ENCODE data around the gene ARHGAP31.

Gene ARHGAP31

GRCh38 chr3:119296727-119297122, 2.5 kb downstream of the ARHGAP31 start:
- TF ChIP-seq CTCF (IDR thresholded peaks at IDR 0.05; ENCODE audit: low read depth, low read length): no peak
- H3K27me3 ChIP-seq (ENCODE audit: insufficient read depth, low read depth, severe bottlenecking): no peaks in the 10 kb centered on the region
- no peaks in the 10 kb centered on the region for H3K36me3 ChIP-seq
- DNase-seq: no peak
- no peak overlapping the region for H3K4me3 ChIP-seq (ENCODE audit: low read depth, low read length)
- H3K9me3 ChIP-seq (ENCODE audit: severe bottlenecking): no peaks in the 10 kb centered on the region
- no peak overlapping the region for H3K27ac ChIP-seq

- DNase-seq: no peak
- no peak overlapping the region for H3K27ac ChIP-seq
- no peaks in the 10 kb centered on the region for H3K36me3 ChIP-seq
- no peak for TF ChIP-seq CTCF (IDR thresholded peaks at IDR 0.05; ENCODE audit: low read depth, low read length)
- H3K4me3 ChIP-seq (ENCODE audit: low read depth, low read length): no peak overlapping the region
- H3K27me3 ChIP-seq (ENCODE audit: insufficient read depth, low read depth, severe bottlenecking): no peaks in the 10 kb centered on the region
- H3K9me3 ChIP-seq (ENCODE audit: severe bottlenecking): no peaks in the 10 kb centered on the region
These were observed 3.0 kb downstream of the ARHGAP31 start for GRCh38 chr3:119297169-119297568.

- H3K27ac ChIP-seq: no peak overlapping the region
- no peak for DNase-seq
- no peaks in the 10 kb centered on the region for H3K27me3 ChIP-seq (ENCODE audit: insufficient read depth, low read depth, severe bottlenecking)
- H3K9me3 ChIP-seq (ENCODE audit: severe bottlenecking): no peaks in the 10 kb centered on the region
- H3K36me3 ChIP-seq: no peaks in the 10 kb centered on the region
- no peak overlapping the region for H3K4me3 ChIP-seq (ENCODE audit: low read depth, low read length)
- TF ChIP-seq CTCF (IDR thresholded peaks at IDR 0.05; ENCODE audit: low read depth, low read length): no peak
These were observed 4.4 kb downstream of the ARHGAP31 start for GRCh38 chr3:119298565-119298941.

GRCh38 chr3:119300991-119301391, 6.8 kb downstream of the ARHGAP31 start:
- TF ChIP-seq CTCF (IDR thresholded peaks at IDR 0.05; ENCODE audit: low read depth, low read length): no peak
- Histone ChIP-seq H3K27me3 (ENCODE audit: insufficient read depth, low read depth, severe bottlenecking) (no peaks in the 10 kb centered on the region), H3K36me3 (no peaks in the 10 kb centered on the region), H3K9me3 (ENCODE audit: severe bottlenecking) (no peaks in the 10 kb centered on the region), H3K4me3 (ENCODE audit: low read depth, low read length) (no peak overlapping the region), H3K27ac (no peak overlapping the region)
- DNase-seq: no peak

- H3K27me3 ChIP-seq (ENCODE audit: insufficient read depth, low read depth, severe bottlenecking): no peaks in the 10 kb centered on the region
- H3K36me3 ChIP-seq: no peaks in the 10 kb centered on the region
- no peak for DNase-seq
- H3K9me3 ChIP-seq (ENCODE audit: severe bottlenecking): no peaks in the 10 kb centered on the region
- TF ChIP-seq CTCF (IDR thresholded peaks at IDR 0.05; ENCODE audit: low read depth, low read length): no peak
- no peak overlapping the region for H3K27ac ChIP-seq
- H3K4me3 ChIP-seq (ENCODE audit: low read depth, low read length): no peak overlapping the region
These were observed 7.5 kb downstream of the ARHGAP31 start for GRCh38 chr3:119301662-119302061.

- H3K36me3 ChIP-seq: no peaks in the 10 kb centered on the region
- peaks cover 4% of the 10 kb centered on the region for H3K9me3 ChIP-seq (ENCODE audit: severe bottlenecking)
- no peak for DNase-seq
- H3K27me3 ChIP-seq (ENCODE audit: insufficient read depth, low read depth, severe bottlenecking): no peaks in the 10 kb centered on the region
- TF ChIP-seq CTCF (IDR thresholded peaks at IDR 0.05; ENCODE audit: low read depth, low read length): no peak
- no peak overlapping the region for H3K4me3 ChIP-seq (ENCODE audit: low read depth, low read length)
- no peak overlapping the region for H3K27ac ChIP-seq
These were observed 8.7 kb downstream of the ARHGAP31 start for GRCh38 chr3:119302697-119303551.

Measured in WERI-Rb-1 (cell line).